ENCODE data around the gene KCTD16.

DNA sequence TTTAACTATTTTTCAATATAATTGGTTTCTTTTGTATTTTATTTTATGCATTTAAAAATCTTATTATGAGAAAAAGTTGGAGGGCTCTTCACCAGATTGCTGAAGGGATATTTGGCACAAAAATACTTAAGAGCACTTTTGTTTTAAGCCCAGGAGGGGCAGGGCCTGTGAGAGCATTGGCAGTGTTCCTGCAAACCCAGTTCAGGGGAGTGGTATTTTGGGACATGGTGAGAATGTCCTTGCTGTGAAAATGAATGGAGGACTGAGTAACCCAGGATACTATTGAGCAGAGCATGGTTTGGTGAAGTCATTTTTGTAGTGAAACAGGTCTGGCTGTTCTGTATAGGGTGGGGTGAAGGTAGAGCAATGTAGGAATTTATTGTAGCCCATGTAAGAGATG, 121.4 kb downstream of the KCTD16 start:
- TF ChIP-seq, protein P1, sequence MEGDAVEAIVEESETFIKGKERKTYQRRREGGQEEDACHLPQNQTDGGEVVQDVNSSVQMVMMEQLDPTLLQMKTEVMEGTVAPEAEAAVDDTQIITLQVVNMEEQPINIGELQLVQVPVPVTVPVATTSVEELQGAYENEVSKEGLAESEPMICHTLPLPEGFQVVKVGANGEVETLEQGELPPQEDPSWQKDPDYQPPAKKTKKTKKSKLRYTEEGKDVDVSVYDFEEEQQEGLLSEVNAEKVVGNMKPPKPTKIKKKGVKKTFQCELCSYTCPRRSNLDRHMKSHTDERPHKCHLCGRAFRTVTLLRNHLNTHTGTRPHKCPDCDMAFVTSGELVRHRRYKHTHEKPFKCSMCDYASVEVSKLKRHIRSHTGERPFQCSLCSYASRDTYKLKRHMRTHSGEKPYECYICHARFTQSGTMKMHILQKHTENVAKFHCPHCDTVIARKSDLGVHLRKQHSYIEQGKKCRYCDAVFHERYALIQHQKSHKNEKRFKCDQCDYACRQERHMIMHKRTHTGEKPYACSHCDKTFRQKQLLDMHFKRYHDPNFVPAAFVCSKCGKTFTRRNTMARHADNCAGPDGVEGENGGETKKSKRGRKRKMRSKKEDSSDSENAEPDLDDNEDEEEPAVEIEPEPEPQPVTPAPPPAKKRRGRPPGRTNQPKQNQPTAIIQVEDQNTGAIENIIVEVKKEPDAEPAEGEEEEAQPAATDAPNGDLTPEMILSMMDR (conservative IDR thresholded peaks at IDR 0.05 in 1 of 2, IDR thresholded peaks at IDR 0.05 in 1 of 2; ENCODE audit: extremely low read depth in 1 of 2, insufficient read depth in 1 of 2, low read depth in 1 of 2, low read length in 2 of 2): no peak
- no peak for TF ChIP-seq EZH2 (IDR thresholded peaks at IDR 0.05; ENCODE audit: borderline replicate concordance, low read length)
